Kidney epithelial cell (primary cell): ENCODE measurements around the gene PRDX1. TPM values are rescaled to one million over a fixed set of nuclear protein-coding genes. Genes with fewer than 3 reads are reported as not detected.

Experiments
- DNase-seq: peaks from one replicate; pipeline ENCODE4 v3.0.0-alpha.2; 2010; ENCODE audit warnings: low read depth
- H3K27me3 ChIP-seq: 2 replicates; pipeline ENCODE4 v1.6.0; 2011; ENCODE audit warnings: low read length; ENCODE audit not compliant: control insufficient read depth, insufficient read depth
- H3K36me3 ChIP-seq: 2 replicates; pipeline ENCODE4 v1.5.1; 2011; ENCODE audit warnings: low read length; ENCODE audit not compliant: control insufficient read depth, insufficient read depth
- H3K4me3 ChIP-seq: 2 replicates; pipeline ENCODE4 v1.5.1; 2011; ENCODE audit warnings: low read depth, mild to moderate bottlenecking, control low read depth, low read length
- total RNA-seq: library from RNA; depleted of rRNA; stranded (reverse); fragments of >200 nt; gene quantifications from 2 replicates; pipeline ENCODE4 v1.2.3, GENCODE V29; 2015
- TF ChIP-seq, protein P1 (sequence below): IDR thresholded peaks from 2 replicates; pipeline ENCODE4 v1.5.1; 2011; ENCODE audit warnings: mild to moderate bottlenecking, moderate library complexity, low read length, control low read depth, inconsistent platforms; ENCODE audit not compliant: insufficient read depth, poor library complexity, severe bottlenecking

PRDX1 gene
- total RNA-seq, 1 donor from 2014 or later = 298 TPM

GRCh38 chr1:45501505-45501859, 20.2 kb downstream of the PRDX1 start:
- TF ChIP-seq, protein P1, sequence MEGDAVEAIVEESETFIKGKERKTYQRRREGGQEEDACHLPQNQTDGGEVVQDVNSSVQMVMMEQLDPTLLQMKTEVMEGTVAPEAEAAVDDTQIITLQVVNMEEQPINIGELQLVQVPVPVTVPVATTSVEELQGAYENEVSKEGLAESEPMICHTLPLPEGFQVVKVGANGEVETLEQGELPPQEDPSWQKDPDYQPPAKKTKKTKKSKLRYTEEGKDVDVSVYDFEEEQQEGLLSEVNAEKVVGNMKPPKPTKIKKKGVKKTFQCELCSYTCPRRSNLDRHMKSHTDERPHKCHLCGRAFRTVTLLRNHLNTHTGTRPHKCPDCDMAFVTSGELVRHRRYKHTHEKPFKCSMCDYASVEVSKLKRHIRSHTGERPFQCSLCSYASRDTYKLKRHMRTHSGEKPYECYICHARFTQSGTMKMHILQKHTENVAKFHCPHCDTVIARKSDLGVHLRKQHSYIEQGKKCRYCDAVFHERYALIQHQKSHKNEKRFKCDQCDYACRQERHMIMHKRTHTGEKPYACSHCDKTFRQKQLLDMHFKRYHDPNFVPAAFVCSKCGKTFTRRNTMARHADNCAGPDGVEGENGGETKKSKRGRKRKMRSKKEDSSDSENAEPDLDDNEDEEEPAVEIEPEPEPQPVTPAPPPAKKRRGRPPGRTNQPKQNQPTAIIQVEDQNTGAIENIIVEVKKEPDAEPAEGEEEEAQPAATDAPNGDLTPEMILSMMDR = no peak
- DNase-seq = no peak
- Histone ChIP-seq H3K36me3 (no peaks in the 10 kb centered on the region), H3K27me3 (no peaks in the 10 kb centered on the region), H3K4me3 (no peak overlapping the region)

- no peak for DNase-seq
- Histone ChIP-seq H3K4me3 (peak overlapping the region; percentile 46), H3K36me3 (no peaks in the 10 kb centered on the region), H3K27me3 (no peaks in the 10 kb centered on the region)
- TF ChIP-seq, protein P1 = no peak
Observed at GRCh38 chr1:45499415-45499769, 22.3 kb downstream of the PRDX1 start.

DNA sequence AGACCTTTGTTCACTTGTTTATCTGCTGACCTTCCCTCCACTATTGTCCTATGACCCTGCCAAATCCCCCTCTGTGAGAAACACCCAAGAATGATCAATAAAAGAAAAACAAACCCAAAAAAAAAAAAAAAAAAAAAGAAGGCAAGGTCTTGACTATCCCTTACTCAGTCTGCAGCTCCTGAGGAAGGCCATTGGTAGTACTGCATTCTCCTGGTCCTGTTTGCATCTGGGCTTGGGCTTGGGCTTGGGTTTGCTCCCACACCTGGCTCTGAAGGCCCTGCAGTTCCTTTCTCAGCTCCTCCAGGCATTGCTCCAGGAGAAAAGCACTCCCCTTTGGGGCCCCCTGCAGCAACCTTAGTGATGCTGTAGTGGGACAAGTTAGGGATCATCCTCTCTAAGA, 23.4 kb downstream of the PRDX1 start:
- Histone ChIP-seq H3K4me3 (no peak overlapping the region), H3K27me3 (no peaks in the 10 kb centered on the region), H3K36me3 (no peaks in the 10 kb centered on the region)
- TF ChIP-seq, protein P1 = no peak
- no peak for DNase-seq

DNA sequence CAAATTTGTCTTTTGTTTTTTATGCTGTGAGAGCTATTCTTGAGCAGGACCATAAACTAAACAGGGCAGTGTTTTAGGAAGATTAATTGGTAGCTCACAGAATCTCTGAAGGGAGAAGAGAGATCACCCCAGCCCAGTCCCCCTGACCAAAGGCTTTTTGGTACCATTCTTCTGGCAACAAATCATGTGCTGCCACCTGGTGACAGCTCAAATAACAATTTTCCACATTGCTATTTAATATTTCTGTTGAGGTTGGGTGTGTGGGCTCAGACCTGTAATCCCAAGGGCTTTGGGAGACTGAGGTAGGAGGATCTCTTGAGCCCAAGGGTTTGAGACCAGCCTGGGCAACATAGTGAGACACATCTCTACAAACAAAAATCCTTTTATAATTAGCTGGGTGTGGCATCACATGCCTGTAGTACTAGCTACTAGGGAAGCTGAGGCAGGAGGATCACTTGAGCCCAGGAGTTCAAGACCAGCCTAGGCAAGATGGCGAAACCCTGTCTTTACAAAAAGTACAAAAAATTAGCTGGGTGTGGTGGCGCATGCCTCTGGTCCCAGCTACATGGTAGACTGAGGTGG, 28.5 kb downstream of the PRDX1 start:
- no peak for DNase-seq
- Histone ChIP-seq H3K4me3 (no peak overlapping the region), H3K27me3 (no peaks in the 10 kb centered on the region), H3K36me3 (no peaks in the 10 kb centered on the region)
- TF ChIP-seq, protein P1 = peak; percentile 46

DNA sequence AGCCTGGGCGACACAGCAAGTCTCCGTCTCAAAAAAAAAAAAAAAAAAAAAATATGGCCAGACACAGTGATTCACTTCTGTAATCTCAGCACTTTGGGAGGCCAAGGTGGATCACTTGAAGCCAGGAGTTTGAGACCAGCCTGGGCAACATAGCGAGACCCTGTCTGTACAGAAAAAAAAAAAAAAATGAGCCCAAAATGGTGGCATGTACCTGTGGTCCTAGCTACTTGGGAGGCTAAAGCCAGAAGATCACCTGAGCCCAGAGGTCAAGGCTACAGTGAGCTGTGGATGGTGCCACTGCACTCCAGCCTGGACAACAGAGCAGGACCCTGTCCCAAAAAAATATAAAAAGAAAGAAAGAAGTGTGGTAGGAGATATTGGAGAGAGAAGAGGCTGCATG, 29.0 kb downstream of the PRDX1 start:
- Histone ChIP-seq H3K27me3 (no peaks in the 10 kb centered on the region), H3K4me3 (no peak overlapping the region), H3K36me3 (no peaks in the 10 kb centered on the region)
- TF ChIP-seq, protein P1 = no peak
- no peak for DNase-seq
